NCI-H2029 treated with DMSO at 0.1 percent for 48 hours (cell line): ENCODE measurements around the gene GLIS1.

Experiments
- DNase-seq: peaks from one replicate; lab custom pipeline; 2025; lab: John Stamatoyannopoulos, UW

The GLIS1 gene

GRCh38 chr1:53508056-53508990 is 230.6 kb downstream of the GLIS1 start:
- DNase-seq = no peak

- no peak for DNase-seq
Measured at GRCh38 chr1:53507116-53507820, 231.7 kb downstream of the GLIS1 start.

- no peak for DNase-seq
Measured at GRCh38 chr1:53506355-53507050, 232.5 kb downstream of the GLIS1 start.

GRCh38 chr1:53505891-53506290 is 233.1 kb downstream of the GLIS1 start:
- DNase-seq = no peak

GRCh38 chr1:53505401-53505800 is 233.6 kb downstream of the GLIS1 start:
- peak; percentile 14 for DNase-seq

- no peak for DNase-seq
Measured at GRCh38 chr1:53504901-53505300, 234.1 kb downstream of the GLIS1 start.

- no peak for DNase-seq
Measured at GRCh38 chr1:53503433-53504217, 235.3 kb downstream of the GLIS1 start.

GRCh38 chr1:53502641-53503432 is 236.1 kb downstream of the GLIS1 start:
- no peak for DNase-seq

GRCh38 chr1:53501065-53502005 is 237.6 kb downstream of the GLIS1 start:
- peak; percentile 39 for DNase-seq

- no peak for DNase-seq
Measured at GRCh38 chr1:53500204-53501064, 238.5 kb downstream of the GLIS1 start.

GRCh38 chr1:53499257-53500203 is 239.4 kb downstream of the GLIS1 start:
- DNase-seq = no peak

GRCh38 chr1:53498555-53499131 is 240.3 kb downstream of the GLIS1 start:
- DNase-seq = no peak

- DNase-seq = no peak
Measured at GRCh38 chr1:53495633-53496345, 243.2 kb downstream of the GLIS1 start.

- no peak for DNase-seq
Measured at GRCh38 chr1:53490351-53490750, 248.6 kb downstream of the GLIS1 start.

GRCh38 chr1:53486395-53487026 is 252.5 kb downstream of the GLIS1 start:
- DNase-seq = no peak
